Upper lobe of right lung (tissue), 1 donor: ENCODE data around the gene LCK. TPM values are rescaled to one million over a fixed set of nuclear protein-coding genes. Genes with fewer than 3 reads are reported as not detected.

ENCODE experiments used
- ATAC-seq: fragments of 200-7000 bp; cut with Tn5 transposase; one replicate; pipeline ENCODE4 v1.9.1; 2020; ENCODE audit warnings: mild to moderate bottlenecking, moderate library complexity
- DNase-seq: peaks from one replicate; pipeline ENCODE4 v3.0.0-alpha.2; 2020
- H3K27ac ChIP-seq: fragments of 200-600 bp; one replicate; pipeline ENCODE4 v1.8.0; 2022
- H3K27me3 ChIP-seq: fragments of 200-600 bp; one replicate; pipeline ENCODE4 v1.8.0; 2022; ENCODE audit warnings: mild to moderate bottlenecking
- H3K36me3 ChIP-seq: fragments of 200-600 bp; one replicate; pipeline ENCODE4 v1.8.0; 2022
- H3K4me1 ChIP-seq: fragments of 200-600 bp; one replicate; pipeline ENCODE4 v1.8.0; 2022
- H3K4me3 ChIP-seq: fragments of 200-600 bp; one replicate; pipeline ENCODE4 v1.8.0; 2022; ENCODE audit warnings: mild to moderate bottlenecking
- H3K9me3 ChIP-seq: fragments of 200-600 bp; one replicate; pipeline ENCODE4 v1.8.0; 2022
- intact Hi-C: fragments of 100-400 bp; cut with DNase I; formaldehyde crosslinking; loops from one replicate; pipeline ENCODE4 v1.11.0; 2022
- total RNA-seq: library from RNA; stranded (reverse); fragmentation: NEBNext Ultra II Directional; extraction: Animal tissue kit (Norgen Biotek cat#: 25700); gene quantifications from one replicate; pipeline ENCODE4 v1.2.1, GENCODE V29; 2021
- TF ChIP-seq, protein P1 (sequence below): fragments of 200-600 bp; IDR thresholded peaks from one replicate; pipeline ENCODE4 v1.8.0; 2022; ENCODE audit warnings: antibody characterized with exemption
- donor health status: DM: no; HTN: yes; CAD: no; lungs with severe emphysema.

LCK gene
- total RNA-seq, 1 donor from 2014 or later = 8.3 TPM

DNA sequence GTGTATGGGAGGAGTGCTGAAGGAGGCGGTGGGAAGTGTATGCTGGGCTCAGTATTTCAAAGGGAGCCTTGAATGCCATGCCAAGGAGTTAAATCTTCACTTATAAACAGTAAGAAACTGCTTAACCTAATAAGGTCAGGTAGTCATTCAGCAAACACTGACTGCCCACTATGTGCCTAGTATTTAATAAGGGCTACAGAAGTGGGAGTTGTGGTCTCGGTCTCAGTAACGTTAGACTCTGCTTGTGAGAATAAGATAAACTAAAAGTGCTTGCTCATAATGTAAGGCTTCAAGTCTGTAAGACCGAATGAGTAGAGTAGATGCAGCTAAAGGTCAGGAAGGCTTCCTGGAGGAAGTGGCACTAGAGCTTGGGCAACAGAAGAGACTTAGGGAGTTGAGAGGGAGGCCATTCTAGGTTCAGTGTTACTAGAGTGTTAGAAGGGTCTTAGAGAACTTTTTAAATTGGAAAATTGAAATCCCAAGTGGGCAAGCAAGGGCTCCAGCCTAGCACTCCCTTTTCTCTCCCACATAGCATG, 78.9 kb downstream of the LCK start:
- peaks cover 67% of the 10 kb centered on the region for H3K36me3 ChIP-seq
- no peaks in the 10 kb centered on the region for H3K9me3 ChIP-seq
- peak; percentile 7 for DNase-seq
- TF ChIP-seq, protein P1, sequence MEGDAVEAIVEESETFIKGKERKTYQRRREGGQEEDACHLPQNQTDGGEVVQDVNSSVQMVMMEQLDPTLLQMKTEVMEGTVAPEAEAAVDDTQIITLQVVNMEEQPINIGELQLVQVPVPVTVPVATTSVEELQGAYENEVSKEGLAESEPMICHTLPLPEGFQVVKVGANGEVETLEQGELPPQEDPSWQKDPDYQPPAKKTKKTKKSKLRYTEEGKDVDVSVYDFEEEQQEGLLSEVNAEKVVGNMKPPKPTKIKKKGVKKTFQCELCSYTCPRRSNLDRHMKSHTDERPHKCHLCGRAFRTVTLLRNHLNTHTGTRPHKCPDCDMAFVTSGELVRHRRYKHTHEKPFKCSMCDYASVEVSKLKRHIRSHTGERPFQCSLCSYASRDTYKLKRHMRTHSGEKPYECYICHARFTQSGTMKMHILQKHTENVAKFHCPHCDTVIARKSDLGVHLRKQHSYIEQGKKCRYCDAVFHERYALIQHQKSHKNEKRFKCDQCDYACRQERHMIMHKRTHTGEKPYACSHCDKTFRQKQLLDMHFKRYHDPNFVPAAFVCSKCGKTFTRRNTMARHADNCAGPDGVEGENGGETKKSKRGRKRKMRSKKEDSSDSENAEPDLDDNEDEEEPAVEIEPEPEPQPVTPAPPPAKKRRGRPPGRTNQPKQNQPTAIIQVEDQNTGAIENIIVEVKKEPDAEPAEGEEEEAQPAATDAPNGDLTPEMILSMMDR = no peak
- no peak overlapping the region for H3K4me3 ChIP-seq
- intact Hi-C loops = no loop called here
- ATAC-seq = no peak
- no peak overlapping the region for H3K27ac ChIP-seq
- no peaks in the 10 kb centered on the region for H3K27me3 ChIP-seq
- peaks cover 7% of the 10 kb centered on the region for H3K4me1 ChIP-seq

DNA sequence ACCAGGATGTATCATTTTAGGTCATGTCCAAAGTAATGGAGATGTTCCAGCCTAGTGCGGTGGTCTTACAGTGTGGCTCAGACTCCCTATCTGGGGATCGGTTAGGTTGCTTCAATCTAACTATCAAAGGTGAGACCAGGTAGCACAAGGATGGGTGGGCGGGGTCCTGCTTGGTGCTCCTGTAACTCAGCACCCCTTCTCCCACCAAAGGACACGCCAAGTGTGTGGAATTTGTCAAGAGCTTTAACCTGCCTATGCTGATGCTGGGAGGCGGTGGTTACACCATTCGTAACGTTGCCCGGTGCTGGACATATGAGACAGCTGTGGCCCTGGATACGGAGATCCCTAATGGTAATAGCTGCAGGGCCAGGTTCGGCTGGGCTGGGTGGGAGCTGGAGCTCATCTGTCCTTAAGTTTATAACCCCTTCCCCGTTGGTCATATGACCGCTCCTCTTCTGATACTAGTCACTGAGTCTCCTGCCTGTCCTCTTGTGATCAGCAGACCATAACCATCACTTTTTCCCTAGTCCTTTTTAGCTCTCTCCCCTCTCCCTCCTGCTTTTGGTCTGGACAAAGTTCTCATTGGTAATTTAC, 79.6 kb downstream of the LCK start:
- H3K27ac ChIP-seq = no peak overlapping the region
- peak; percentile 19 for DNase-seq

DNA sequence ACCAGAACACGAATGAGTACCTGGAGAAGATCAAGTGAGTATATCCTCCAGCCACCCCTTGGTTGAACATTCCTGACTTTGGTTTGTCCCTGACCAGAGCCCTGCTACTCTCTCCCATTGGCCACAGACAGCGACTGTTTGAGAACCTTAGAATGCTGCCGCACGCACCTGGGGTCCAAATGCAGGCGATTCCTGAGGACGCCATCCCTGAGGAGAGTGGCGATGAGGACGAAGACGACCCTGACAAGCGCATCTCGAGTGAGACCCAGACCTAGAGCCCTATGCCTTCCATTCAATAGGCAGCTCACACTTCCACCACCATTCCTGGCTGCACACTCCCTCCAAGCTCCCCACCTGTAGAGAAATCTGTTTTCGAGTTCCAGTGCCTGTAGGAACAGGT, 80.5 kb downstream of the LCK start:
- no peak for ATAC-seq
- no peak overlapping the region for H3K27ac ChIP-seq
- peaks cover 65% of the 10 kb centered on the region for H3K36me3 ChIP-seq
- H3K4me1 ChIP-seq = peaks cover 12% of the 10 kb centered on the region
- no peak overlapping the region for H3K4me3 ChIP-seq
- DNase-seq = peak; percentile 45
- TF ChIP-seq, protein P1 = no peak
- H3K27me3 ChIP-seq = no peaks in the 10 kb centered on the region
- intact Hi-C loops = no loop called here
- H3K9me3 ChIP-seq = no peaks in the 10 kb centered on the region

More for the DNA sequence above, 79.6 kb downstream of the LCK start:
- peaks cover 66% of the 10 kb centered on the region for H3K36me3 ChIP-seq
- peaks cover 8% of the 10 kb centered on the region for H3K4me1 ChIP-seq
- TF ChIP-seq, protein P1 = no peak
- H3K27me3 ChIP-seq = no peaks in the 10 kb centered on the region
- intact Hi-C loops = no loop called here
- no peak for ATAC-seq
- no peak overlapping the region for H3K4me3 ChIP-seq
- H3K9me3 ChIP-seq = no peaks in the 10 kb centered on the region

DNA sequence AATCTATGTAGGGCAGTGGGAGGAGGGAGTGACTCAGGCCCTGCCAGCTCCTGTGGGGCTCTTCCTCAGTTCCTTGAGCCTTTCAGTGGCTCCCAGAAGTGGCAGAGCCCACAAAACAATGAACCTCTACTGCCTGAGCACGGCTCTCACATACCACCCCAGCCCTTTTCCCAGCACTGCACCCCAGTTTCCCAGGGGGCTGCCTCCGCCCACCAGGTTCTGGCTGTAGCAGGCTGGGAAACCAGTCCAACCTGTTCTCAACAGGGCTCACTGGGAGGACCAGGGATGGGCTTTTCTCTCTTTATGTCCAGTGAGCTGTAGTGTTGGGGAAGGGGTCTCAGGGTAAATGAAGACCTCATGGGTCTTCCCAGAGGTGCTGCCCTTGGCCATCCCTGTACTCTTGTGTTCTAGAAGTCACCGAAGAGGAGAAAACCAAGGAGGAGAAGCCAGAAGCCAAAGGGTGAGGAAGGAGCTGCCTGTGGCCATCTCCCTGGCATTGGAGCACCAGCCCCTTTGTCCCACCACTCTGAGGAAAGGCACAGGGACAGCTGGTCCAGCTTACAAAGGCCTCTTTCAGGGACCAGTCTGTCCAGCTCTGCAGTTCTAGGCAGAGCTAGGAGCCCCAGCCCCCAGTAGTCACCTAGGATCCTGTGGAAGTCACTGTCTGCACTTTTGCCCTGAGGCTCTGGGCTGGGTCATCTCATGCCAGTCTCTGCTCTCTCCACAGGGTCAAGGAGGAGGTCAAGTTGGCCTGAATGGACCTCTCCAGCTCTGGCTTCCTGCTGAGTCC, 81.4 kb downstream of the LCK start:
- H3K27me3 ChIP-seq = no peaks in the 10 kb centered on the region
- ATAC-seq = no peak
- no peak for DNase-seq
- TF ChIP-seq, protein P1 = no peak
- H3K4me1 ChIP-seq = peaks cover 21% of the 10 kb centered on the region
- no peak overlapping the region for H3K27ac ChIP-seq
- H3K36me3 ChIP-seq = peaks cover 56% of the 10 kb centered on the region
- no peak overlapping the region for H3K4me3 ChIP-seq
- H3K9me3 ChIP-seq = no peaks in the 10 kb centered on the region
- intact Hi-C loops = no loop called here

DNA sequence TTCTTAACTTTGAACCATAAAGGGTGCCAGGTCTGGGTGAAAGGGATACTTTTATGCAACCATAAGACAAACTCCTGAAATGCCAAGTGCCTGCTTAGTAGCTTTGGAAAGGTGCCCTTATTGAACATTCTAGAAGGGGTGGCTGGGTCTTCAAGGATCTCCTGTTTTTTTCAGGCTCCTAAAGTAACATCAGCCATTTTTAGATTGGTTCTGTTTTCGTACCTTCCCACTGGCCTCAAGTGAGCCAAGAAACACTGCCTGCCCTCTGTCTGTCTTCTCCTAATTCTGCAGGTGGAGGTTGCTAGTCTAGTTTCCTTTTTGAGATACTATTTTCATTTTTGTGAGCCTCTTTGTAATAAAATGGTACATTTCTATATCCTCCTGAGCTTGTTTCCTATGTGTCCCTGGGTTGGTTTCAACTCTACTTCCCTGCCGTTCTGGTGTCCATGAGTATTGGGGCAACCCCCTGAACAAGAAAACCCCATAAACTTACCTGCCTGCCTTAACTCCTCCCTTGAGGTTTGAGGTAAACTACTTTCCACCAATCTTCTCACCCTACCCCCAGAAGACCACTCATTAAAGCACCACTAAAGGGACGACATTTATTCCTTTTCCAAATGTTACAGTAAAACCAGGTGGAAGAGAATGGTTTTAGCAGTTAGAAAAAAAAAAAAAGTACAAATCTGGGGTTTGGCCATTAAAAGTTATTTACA, 82.3 kb downstream of the LCK start:
- DNase-seq (no peak), ATAC-seq (no peak)
- Histone ChIP-seq H3K4me1 (peaks cover 28% of the 10 kb centered on the region), H3K9me3 (no peaks in the 10 kb centered on the region), H3K36me3 (peaks cover 47% of the 10 kb centered on the region), H3K4me3 (no peak overlapping the region), H3K27ac (no peak overlapping the region), H3K27me3 (no peaks in the 10 kb centered on the region)
- TF ChIP-seq, protein P1 = no peak
- intact Hi-C loops = no loop called here
